ENCODE results near the gene FSTL4. TPM values are rescaled to one million over a fixed set of nuclear protein-coding genes. Genes with fewer than 3 reads are reported as not detected.

The FSTL4 gene
- polyA plus RNA-seq, 1 of the 3 experiments (the other 2 are of a cell fraction) = not detected

GRCh38 chr5:133406977-133407632 lies 205.2 kb downstream of the FSTL4 start:
- TF ChIP-seq NFIC (IDR thresholded peaks at IDR 0.05; ENCODE audit: borderline replicate concordance) (no peak), PBX3 (IDR thresholded peaks at IDR 0.05) (no peak), SIN3A (IDR thresholded peaks at IDR 0.05; ENCODE audit: borderline replicate concordance, low read depth, low read length) (no peak), CHD2 (IDR thresholded peaks at IDR 0.05; ENCODE audit: low read length, partially characterized antibody) (no peak), MXI1 (IDR thresholded peaks at IDR 0.05; ENCODE audit: low read depth, low read length) (no peak), ZBTB33 (IDR thresholded peaks at IDR 0.05; ENCODE audit: borderline replicate concordance, low read depth) (no peak), IRF3 (IDR thresholded peaks at IDR 0.05; ENCODE audit: low read depth, low read length) (no peak), CTCF (IDR thresholded peaks at IDR 0.05) (no peak), MAX (IDR thresholded peaks at IDR 0.05; ENCODE audit: low read depth) (no peak), RFX5 (IDR thresholded peaks at IDR 0.05; ENCODE audit: low read length) (no peak), FOXJ3 (CRISPR knock-in tag; IDR thresholded peaks at IDR 0.05) (no peak), ELF1 (IDR thresholded peaks at IDR 0.05) (no peak), SMC3 (IDR thresholded peaks at IDR 0.05; ENCODE audit: low read depth, low read length) (no peak), GATA2 (CRISPR knock-in tag; IDR thresholded peaks at IDR 0.05) (no peak), FOSL2 (IDR thresholded peaks at IDR 0.05; ENCODE audit: borderline replicate concordance, low read depth) (no peak), YY1 (IDR thresholded peaks at IDR 0.05; ENCODE audit: low read depth) (no peak), GABPA (IDR thresholded peaks at IDR 0.05; ENCODE audit: low read depth) (no peak), USF2 (IDR thresholded peaks at IDR 0.05; ENCODE audit: borderline replicate concordance, low read depth, low read length) (no peak)
- H3K9me2 ChIP-seq = no peaks in the 10 kb centered on the region
- DNase-seq = no peak

More at GRCh38 chr5:133406977-133407632, 205.2 kb downstream of the FSTL4 start:
- H3K9me3 ChIP-seq = no peaks in the 10 kb centered on the region
- H3F3A ChIP-seq (replicated peaks; ENCODE audit: insufficient read depth) = no peaks in the 10 kb centered on the region
- WGBS (ENCODE audit: low lambda C conversion rate) = 55% methylated on average over 1 of the region's 1 CpG
- H3K36me3 ChIP-seq (replicated peaks in 1 of 2; ENCODE audit: control insufficient read depth in 1 of 2, insufficient read depth in 2 of 2, low read length in 1 of 2) = no peaks in the 10 kb centered on the region
- CTCF ChIA-PET = interaction anchor here (0.8 to 1.7 kb wide), 2 partner anchors 14 to 146 kb away, joined by 3 to 5 read pairs; no protein-coding TSS in a partner anchor
- H4K20me1 ChIP-seq (ENCODE audit: insufficient read depth) = no peaks in the 10 kb centered on the region
- H3K27ac ChIP-seq (ENCODE audit: low read depth in 2 of 2, low read length in 1 of 2) = no peak overlapping the region
- no peak overlapping the region for H2AFZ ChIP-seq (ENCODE audit: low read depth)
- no peaks in the 10 kb centered on the region for H3K27me3 ChIP-seq (ENCODE audit: insufficient read depth)
- no peaks in the 10 kb centered on the region for H3K79me2 ChIP-seq (ENCODE audit: insufficient read depth)
- H3K4me1 ChIP-seq (ENCODE audit: control insufficient read depth in 1 of 2, insufficient read depth in 2 of 2, low read depth in 1 of 2, low read length in 1 of 2) = no peaks in the 10 kb centered on the region
- H3K9ac ChIP-seq = no peak overlapping the region
- POLR2A ChIA-PET = no interaction called here
- no peak overlapping the region for H3K4me2 ChIP-seq
- H3K4me3 ChIP-seq (ENCODE audit: low read depth in 2 of 2, low read length in 1 of 2) = no peak overlapping the region

Data from SK-N-SH (cell line).